NCI-H1436 treated with DMSO at 0.1 percent for 48 hours (cell line): ENCODE measurements around the gene NAE1.
"Not testable (repeated sequence)": the region's sequence is repeated elsewhere in the genome, so short reads cannot be mapped to it uniquely, and the experiment has no call there.

Experiments used
- DNase-seq: peaks from one replicate; lab custom pipeline; 2025; lab: John Stamatoyannopoulos, UW

The NAE1 gene

GRCh38 chr16:66830422-66831404, at the start of gene NAE1:
NAE1 (minus strand) TSS chr16:66830976; CDS start chr16:66830899, 77 bp downstream.
- peak; percentile 29 for DNase-seq

GRCh38 chr16:66878067-66878466, 47.3 kb upstream of the NAE1 start:
- DNase-seq = no peak

- no peak for DNase-seq
Measured at GRCh38 chr16:66874079-66874775, 43.5 kb upstream of the NAE1 start.

- DNase-seq = no peak
Measured at GRCh38 chr16:66873685-66874055, 42.9 kb upstream of the NAE1 start.

- DNase-seq = peak; percentile 65
Measured at GRCh38 chr16:66872943-66873684, 42.3 kb upstream of the NAE1 start.

- no peak for DNase-seq
Measured at GRCh38 chr16:66872559-66872942, 41.8 kb upstream of the NAE1 start.

- DNase-seq = no peak
Measured at GRCh38 chr16:66871840-66872239, 41.1 kb upstream of the NAE1 start.

GRCh38 chr16:66871363-66871762, 40.6 kb upstream of the NAE1 start:
- not testable (repeated sequence) for DNase-seq

GRCh38 chr16:66869424-66869823, 38.6 kb upstream of the NAE1 start:
- no peak for DNase-seq

GRCh38 chr16:66863707-66864106, 32.9 kb upstream of the NAE1 start:
- DNase-seq = no peak

GRCh38 chr16:66862023-66862520, 31.3 kb upstream of the NAE1 start:
- DNase-seq = no peak

GRCh38 chr16:66859397-66860068, 28.8 kb upstream of the NAE1 start:
- DNase-seq = no peak

- DNase-seq = no peak
Measured at GRCh38 chr16:66858740-66859396, 28.1 kb upstream of the NAE1 start.

- DNase-seq = no peak
Measured at GRCh38 chr16:66857437-66857836, 26.7 kb upstream of the NAE1 start.

GRCh38 chr16:66856801-66857200, 26.0 kb upstream of the NAE1 start:
- DNase-seq = no peak

GRCh38 chr16:66856184-66856730, 25.5 kb upstream of the NAE1 start:
- no peak for DNase-seq

- no peak for DNase-seq
Measured at GRCh38 chr16:66853261-66854139, 22.7 kb upstream of the NAE1 start.

GRCh38 chr16:66851166-66851964, 20.6 kb upstream of the NAE1 start:
- no peak for DNase-seq
